GM12874 (cell line): ENCODE measurements around the gene GCH1.

ENCODE experiments used
- TF ChIP-seq, protein P1 (sequence below): IDR thresholded peaks from 2 replicates; pipeline ENCODE4 v1.5.1; 2011; ENCODE audit warnings: low read depth, mild to moderate bottlenecking, control low read depth, low read length, moderate library complexity; ENCODE audit not compliant: insufficient read depth

Gene GCH1

DNA sequence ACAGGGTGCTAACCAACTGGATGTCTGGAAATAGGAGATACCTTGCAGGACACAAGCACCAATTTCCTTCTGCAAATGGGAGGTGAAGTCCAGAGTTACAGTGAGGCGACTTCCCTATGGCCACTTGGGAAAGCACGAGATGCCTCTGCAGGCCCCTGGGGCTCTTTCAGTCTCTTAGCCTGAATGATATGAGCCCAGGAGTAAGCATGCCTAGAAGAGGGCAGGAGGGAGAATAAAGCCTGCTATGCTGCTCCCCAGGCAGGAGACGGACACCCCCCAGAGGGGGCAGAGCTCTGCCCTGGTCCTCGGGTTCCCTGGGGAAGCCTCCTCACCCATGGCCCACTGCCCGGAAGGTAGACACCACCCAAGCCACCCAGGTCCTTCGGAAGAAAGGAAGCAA is 105.1 kb downstream of the GCH1 start:
- TF ChIP-seq, protein P1, sequence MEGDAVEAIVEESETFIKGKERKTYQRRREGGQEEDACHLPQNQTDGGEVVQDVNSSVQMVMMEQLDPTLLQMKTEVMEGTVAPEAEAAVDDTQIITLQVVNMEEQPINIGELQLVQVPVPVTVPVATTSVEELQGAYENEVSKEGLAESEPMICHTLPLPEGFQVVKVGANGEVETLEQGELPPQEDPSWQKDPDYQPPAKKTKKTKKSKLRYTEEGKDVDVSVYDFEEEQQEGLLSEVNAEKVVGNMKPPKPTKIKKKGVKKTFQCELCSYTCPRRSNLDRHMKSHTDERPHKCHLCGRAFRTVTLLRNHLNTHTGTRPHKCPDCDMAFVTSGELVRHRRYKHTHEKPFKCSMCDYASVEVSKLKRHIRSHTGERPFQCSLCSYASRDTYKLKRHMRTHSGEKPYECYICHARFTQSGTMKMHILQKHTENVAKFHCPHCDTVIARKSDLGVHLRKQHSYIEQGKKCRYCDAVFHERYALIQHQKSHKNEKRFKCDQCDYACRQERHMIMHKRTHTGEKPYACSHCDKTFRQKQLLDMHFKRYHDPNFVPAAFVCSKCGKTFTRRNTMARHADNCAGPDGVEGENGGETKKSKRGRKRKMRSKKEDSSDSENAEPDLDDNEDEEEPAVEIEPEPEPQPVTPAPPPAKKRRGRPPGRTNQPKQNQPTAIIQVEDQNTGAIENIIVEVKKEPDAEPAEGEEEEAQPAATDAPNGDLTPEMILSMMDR, result no peak

DNA sequence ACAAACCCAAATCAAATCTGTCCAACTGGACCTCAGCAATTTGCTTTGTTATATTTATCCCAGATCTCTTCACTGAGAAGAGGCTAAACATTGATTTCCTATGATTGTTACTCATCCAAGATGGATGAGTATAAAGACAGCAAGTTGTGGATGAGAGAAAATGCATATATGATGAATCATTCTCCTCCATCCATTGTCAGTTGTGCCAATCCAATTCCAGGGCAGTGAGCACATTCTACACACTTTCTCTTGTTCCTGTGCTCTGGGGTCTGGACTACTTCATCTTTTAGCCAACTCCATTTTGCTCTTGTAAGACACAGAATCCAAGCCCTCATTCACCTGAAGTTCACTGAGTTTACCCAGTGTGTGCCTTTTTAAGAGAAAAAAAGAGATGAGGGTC is 105.7 kb downstream of the GCH1 start:
- TF ChIP-seq, protein P1, result no peak

DNA sequence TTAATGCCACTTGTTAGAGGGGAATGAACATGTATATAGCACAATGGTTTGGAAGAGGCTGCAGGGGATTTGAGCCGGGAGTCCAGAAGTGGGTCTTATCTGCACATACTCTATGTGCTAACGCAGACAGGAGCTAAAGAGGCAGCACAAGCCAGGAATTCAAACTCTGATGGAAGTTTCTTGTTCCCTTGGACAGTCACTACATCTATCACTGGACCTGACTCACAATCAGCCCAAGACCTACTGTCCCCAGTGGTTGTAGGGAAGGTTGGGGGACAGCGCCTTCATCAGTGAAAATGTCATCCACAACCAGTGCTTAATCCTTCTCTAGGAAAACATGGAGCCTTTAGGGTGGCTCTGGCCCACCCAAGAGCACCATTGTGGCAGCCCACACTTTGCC is 107.8 kb downstream of the GCH1 start:
- TF ChIP-seq, protein P1, result no peak

GRCh38 chr14:54794159-54794558 is 108.5 kb downstream of the GCH1 start:
- TF ChIP-seq, protein P1, result no peak

DNA sequence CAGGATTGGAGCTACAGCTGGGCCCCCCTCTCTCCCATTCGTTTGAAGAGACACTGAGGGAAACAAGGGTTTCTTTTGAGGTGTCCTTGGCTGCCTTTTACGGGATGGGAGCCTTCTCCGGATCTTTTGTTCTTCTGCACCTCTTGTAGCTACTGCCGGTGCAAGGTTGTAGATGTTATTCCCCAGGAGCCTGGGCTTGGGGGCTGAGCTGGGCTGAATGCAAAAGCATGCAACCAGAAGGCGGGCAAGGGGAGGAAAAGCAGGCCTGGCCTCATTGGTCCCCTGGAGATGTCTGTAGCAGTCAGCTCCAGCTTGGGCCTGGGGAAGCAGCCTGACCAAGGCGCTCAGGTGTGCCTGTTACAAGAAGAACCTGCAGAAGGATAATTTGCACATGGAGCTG is 110.3 kb downstream of the GCH1 start:
- TF ChIP-seq, protein P1, result no peak
